K562 (cell line): ENCODE measurements around the gene ARHGAP15. TPM values are rescaled to one million over a fixed set of nuclear protein-coding genes. Genes with fewer than 3 reads are reported as not detected.

ENCODE experiments used
- ATAC-seq: fragments of 200-7000 bp; cut with Tn5 transposase; 3 replicates; pipeline ENCODE4 v1.9.1; 2020; ENCODE audit warnings: moderate library complexity
- BruUV-seq: library from RNA; stranded (reverse); fragments of 400-500 nt; replicated peaks from 2 replicates; lab custom pipeline; 2021; lab: Mats Ljungman, UMichigan
- CTCF ChIA-PET: fragments of 300-600 bp; formaldehyde crosslinking; extraction: SDS; loops from one replicate; lab custom pipeline; 2021; ENCODE audit warnings: low intra/inter-chr PET ratio; lab: Yijun Ruan, JAX
- POLR2A ChIA-PET: fragments of 300-600, 350-650 bp; sonication (Branson Sonifier 250); formaldehyde crosslinking; extraction: SDS; loops from one replicate; lab custom pipeline; 2021; ENCODE audit warnings: antibody characterized with exemption, inconsistent platforms; lab: Yijun Ruan, JAX
- DNase-seq, 4 experiments: peaks; one replicate each; pipeline versions ENCODE4 v3.0.0 to v3.0.0-alpha.2; 2011 to 2018; ENCODE audit warnings: low spot score in 3 of 4, mixed read lengths in 3 of 4; ENCODE audit errors: extremely low read depth in 1 of 4
- FAIRE-seq: peaks from 2 replicates; lab custom pipeline; 2011; peaks lifted over from hg19 to GRCh38; lab: Jason Lieb, UNC
- H2AFZ ChIP-seq: 2 replicates; pipeline ENCODE4 v1.6.0; 2011; ENCODE audit warnings: low read depth, low read length, control low read depth, inconsistent platforms
- H3K27ac ChIP-seq: fragments of 200-600 bp; 3 replicates; pipeline ENCODE4 v1.8.0; 2011; ENCODE audit warnings: low read depth, mild to moderate bottlenecking, control low read depth, inconsistent platforms, low read length, moderate library complexity, mixed read lengths; ENCODE audit errors: extremely low read depth
- H3K27me3 ChIP-seq, 2 experiments: fragments of 300-600 bp in 1 of 2; 2 replicates in 1 of 2; 3 replicates in 1 of 2; pipeline versions ENCODE4 v1.6.0 to v1.8.0; 2011; ENCODE audit warnings: inconsistent platforms in 2 of 2, low read length in 2 of 2, mild to moderate bottlenecking in 1 of 2, mixed read lengths in 1 of 2, moderate library complexity in 1 of 2; ENCODE audit not compliant: control insufficient read depth in 2 of 2, insufficient read depth in 2 of 2
- H3K36me3 ChIP-seq: fragments of 300-600 bp; 3 replicates; pipeline ENCODE4 v1.8.0; 2011; ENCODE audit warnings: mild to moderate bottlenecking, low read length, inconsistent platforms; ENCODE audit not compliant: control insufficient read depth, insufficient read depth
- H3K4me1 ChIP-seq, 2 experiments: fragments of 200-600 bp in 1 of 2; replicated peaks in 1 of 2; 2 replicates in 1 of 2; 3 replicates in 1 of 2; pipeline versions ENCODE4 v1.5.1 to v1.8.0; 2011; ENCODE audit warnings: inconsistent platforms in 2 of 2, low read length in 2 of 2, mild to moderate bottlenecking in 1 of 2, mixed read lengths in 1 of 2, moderate library complexity in 1 of 2; ENCODE audit not compliant: control insufficient read depth in 2 of 2, insufficient read depth in 2 of 2
- H3K4me2 ChIP-seq: 2 replicates; pipeline ENCODE4 v1.6.1; 2011; ENCODE audit warnings: low read length, control low read depth, inconsistent platforms, mixed read lengths; ENCODE audit not compliant: insufficient read depth
- H3K4me3 ChIP-seq: fragments of 200-600 bp; sonication (generic), shearing (Covaris generic); 2 replicates; pipeline ENCODE4 v1.5.1; 2016; ENCODE audit warnings: control low read depth, inconsistent platforms
- H3K79me2 ChIP-seq: fragments of 200-600 bp; 3 replicates; pipeline ENCODE4 v1.8.0; 2011; ENCODE audit warnings: low read length, inconsistent platforms; ENCODE audit not compliant: control insufficient read depth, insufficient read depth
- H3K9ac ChIP-seq, 2 experiments: 2 replicates each; pipeline versions ENCODE4 v1.6.0 to v1.6.1; 2011; ENCODE audit warnings: low read depth in 2 of 2, low read length in 2 of 2, control low read depth in 1 of 2, inconsistent platforms in 1 of 2, mild to moderate bottlenecking in 1 of 2, mixed read lengths in 1 of 2; ENCODE audit not compliant: insufficient read depth in 1 of 2
- H3K9me1 ChIP-seq: one replicate; pipeline ENCODE4 v1.6.0; 2011; ENCODE audit warnings: inconsistent platforms, mild to moderate bottlenecking, low read length, moderate library complexity; ENCODE audit not compliant: control insufficient read depth, insufficient read depth
- H3K9me3 ChIP-seq: replicated peaks from 2 replicates; pipeline ENCODE4 v1.5.1; 2011; ENCODE audit warnings: low read depth, low read length, inconsistent platforms; ENCODE audit not compliant: control insufficient read depth, insufficient read depth
- H4K20me1 ChIP-seq: replicated peaks from 2 replicates; pipeline ENCODE4 v1.6.1; 2011; ENCODE audit warnings: low read length, inconsistent platforms, mixed read lengths; ENCODE audit not compliant: control insufficient read depth, insufficient read depth
- E4F1 ChIP-seq: fragments of 250-450 bp; sonication (Bioruptor Pico); IDR thresholded peaks from 2 replicates; pipeline ENCODE4 v1.5.0; 2021; ENCODE audit warnings: mild to moderate bottlenecking, borderline replicate concordance
- MCM5 ChIP-seq: fragments of 450-650 bp; IDR thresholded peaks from 2 replicates; pipeline ENCODE4 v1.6.1; 2016; ENCODE audit warnings: low read depth
- PCBP2 ChIP-seq: fragments of 200-400 bp; formaldehyde crosslinking; IDR thresholded peaks from 2 replicates; pipeline ENCODE4 v1.6.1; 2018; ENCODE audit warnings: low read length, low read depth, mild to moderate bottlenecking, moderate library complexity; ENCODE audit not compliant: poor library complexity, severe bottlenecking
- PURB ChIP-seq: sonication (generic); formaldehyde crosslinking; IDR thresholded peaks from 2 replicates; pipeline ENCODE4 v1.9.0; 2021; ENCODE audit warnings: low read depth, mild to moderate bottlenecking, missing genetic modification reagents
- TFE3 ChIP-seq: fragments of 450-650 bp; formaldehyde crosslinking; IDR thresholded peaks from 2 replicates; pipeline ENCODE4 v1.4.0; 2020; ENCODE audit warnings: mild to moderate bottlenecking, mixed read lengths
- UBTF ChIP-seq, 2 experiments: IDR thresholded peaks; 2 replicates each; pipeline ENCODE4 v1.6.1; 2012; ENCODE audit warnings: improper control_type of control experiment in 2 of 2, low read depth in 2 of 2, low read length in 2 of 2, borderline replicate concordance in 1 of 2
- ZNF124 ChIP-seq: sonication (generic); formaldehyde crosslinking; IDR thresholded peaks from 2 replicates; pipeline ENCODE4 v1.8.1; 2022; ENCODE audit warnings: missing genetic modification reagents
- ZNF592 ChIP-seq: fragments of 450-650 bp; IDR thresholded peaks from 2 replicates; pipeline ENCODE4 v1.6.1; 2017; ENCODE audit warnings: antibody characterized with exemption, mild to moderate bottlenecking
- ZNF655 ChIP-seq: fragments of 250-450 bp; sonication (Bioruptor Pico); IDR thresholded peaks from 2 replicates; pipeline ENCODE4 v1.5.0; 2021
- WGBS: fragments of 100-300 bp; shearing (Covaris generic); methylation state at CpG from one replicate; pipeline ENCODE4 v1.1.6; 2016; ENCODE audit warnings: low coverage, mixed read lengths; ENCODE audit not compliant: insufficient coverage; ENCODE audit errors: missing lambda C conversion rate; 5-methylcytosine and 5-hydroxymethylcytosine counted together
- in situ Hi-C: fragments of 300-500 bp; cut with MboI; formaldehyde crosslinking; loops from 4 replicates; pipeline ENCODE4 v1.15.0; 2018; ENCODE audit warnings: inconsistent platforms, mixed read lengths
- intact Hi-C: fragments of 100-400 bp; cut with micrococcal nuclease; formaldehyde crosslinking; loops from 2 replicates; pipeline ENCODE4 v1.14.2; 2022
- polyA plus RNA-seq, 8 experiments: library from polyadenylated mRNA; depleted of rRNA in 4 of 8; stranded (reverse) in 5 of 8; unstranded in 3 of 8; fragments of >200 nt; fragmentation: Nextera tagmentation in 2 of 8; fragmentation: Illumina TruSeq in 1 of 8; extraction: Ambion mirVana in 2 of 8; extraction: Trizol in 1 of 8; gene quantifications; 2 replicates each; pipeline versions ENCODE4 v1.2.1 to v1.2.3, GENCODE V29; 2011 to 2014; ENCODE audit warnings: inconsistent platforms in 1 of 8, missing spikeins in 1 of 8
- total RNA-seq, 7 experiments: library from RNA; depleted of rRNA in 6 of 7; stranded (reverse); fragments of >200 nt in 6 of 7; fragmentation: Illumina TruSeq in 2 of 7; extraction: Trizol in 2 of 7; gene quantifications; 2 replicates each; pipeline versions ENCODE4 v1.2.1 to v1.2.3, GENCODE V29; 2011 to 2021; ENCODE audit warnings: low replicate concordance in 1 of 7

The ARHGAP15 gene
- total and polyA plus RNA-seq, 9 of the 15 experiments (the other 6 are each of a cell fraction or from before 2014, with no cell fraction given), result 1.5 to 17.9 (median 7.9) TPM

- Histone ChIP-seq H3K9me3 (no peaks in the 10 kb centered on the region), H3K4me1 (no peaks in the 10 kb centered on the region), H3K4me3 (no peak overlapping the region), H3K79me2 (no peaks in the 10 kb centered on the region), H4K20me1 (no peaks in the 10 kb centered on the region), H3K9me1 (no peaks in the 10 kb centered on the region), H3K4me2 (no peak overlapping the region), H2AFZ (no peak overlapping the region), H3K27me3 (no peaks in the 10 kb centered on the region), H3K9ac (no peak overlapping the region), H3K36me3 (no peaks in the 10 kb centered on the region), H3K27ac (no peak overlapping the region)
- WGBS, result 22% methylated on average over 1 of the region's 1 CpG
- no TSS peak for BruUV-seq
- DNase-seq (no peak), ATAC-seq (no peak), FAIRE-seq (no peak)
- ChIA-PET POLR2A (no interaction called here), CTCF (no interaction called here)
- intact Hi-C loops (no loop called here), in situ Hi-C loops (no loop called here)
- TF ChIP-seq PURB (no peak), ZNF592 (no peak), UBTF (IDR thresholded peaks at IDR 0.05; ENCODE audit: borderline replicate concordance in 1 of 2, low read depth in 2 of 2, low read length in 2 of 2) (no peak), ZNF124 (CRISPR knock-in tag) (no peak), E4F1 (CRISPR knock-in tag) (no peak), PCBP2 (no peak), TFE3 (no peak), MCM5 (no peak), ZNF655 (CRISPR knock-in tag) (no peak)
These were observed 368.5 kb downstream of the ARHGAP15 start for GRCh38 chr2:143497726-143498125.
